ENCODE data around the gene LSM11.

Gene LSM11

DNA sequence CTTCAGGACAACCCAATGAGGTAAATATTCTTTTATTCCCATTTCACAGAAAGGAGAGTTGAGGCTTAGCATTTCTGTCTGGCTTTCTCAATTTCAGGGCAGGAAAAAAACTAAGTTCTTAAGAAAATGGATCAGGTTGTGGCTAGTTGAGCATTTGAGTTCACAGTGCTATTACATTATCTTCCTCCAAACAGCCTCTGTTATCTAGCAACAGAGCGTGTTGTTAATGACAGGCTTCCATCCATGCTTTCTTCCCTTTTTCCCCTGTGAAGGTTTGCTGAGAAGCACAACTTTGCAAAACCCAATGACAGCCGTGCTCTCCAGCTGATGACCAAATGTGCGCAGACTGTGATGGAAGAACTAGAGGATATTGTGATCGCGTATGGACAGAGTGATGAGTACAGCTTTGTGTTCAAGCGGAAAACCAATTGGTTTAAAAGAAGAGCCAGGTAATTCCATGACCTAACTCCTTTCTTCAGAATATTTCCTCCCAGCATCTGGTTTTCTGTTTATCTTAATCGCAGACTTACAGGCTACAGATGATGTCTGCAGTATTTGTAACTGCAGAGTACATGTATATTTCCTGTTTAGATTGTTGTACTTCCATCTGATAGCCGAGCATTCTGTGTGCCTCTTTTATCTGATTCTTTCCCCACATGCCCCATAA, 10.8 kb upstream of the LSM11 start:
- DNase-seq (ENCODE audit: low read depth in 1 of 2, low spot score in 1 of 2), result no peak

GRCh38 chr5:157734436-157734835, 9.1 kb upstream of the LSM11 start:
- DNase-seq (ENCODE audit: low read depth in 1 of 2, low spot score in 1 of 2), result no peak

- no peak for DNase-seq (ENCODE audit: low read depth in 1 of 2, low spot score in 1 of 2)
Observed at GRCh38 chr5:157735991-157736390, 7.5 kb upstream of the LSM11 start.

DNA sequence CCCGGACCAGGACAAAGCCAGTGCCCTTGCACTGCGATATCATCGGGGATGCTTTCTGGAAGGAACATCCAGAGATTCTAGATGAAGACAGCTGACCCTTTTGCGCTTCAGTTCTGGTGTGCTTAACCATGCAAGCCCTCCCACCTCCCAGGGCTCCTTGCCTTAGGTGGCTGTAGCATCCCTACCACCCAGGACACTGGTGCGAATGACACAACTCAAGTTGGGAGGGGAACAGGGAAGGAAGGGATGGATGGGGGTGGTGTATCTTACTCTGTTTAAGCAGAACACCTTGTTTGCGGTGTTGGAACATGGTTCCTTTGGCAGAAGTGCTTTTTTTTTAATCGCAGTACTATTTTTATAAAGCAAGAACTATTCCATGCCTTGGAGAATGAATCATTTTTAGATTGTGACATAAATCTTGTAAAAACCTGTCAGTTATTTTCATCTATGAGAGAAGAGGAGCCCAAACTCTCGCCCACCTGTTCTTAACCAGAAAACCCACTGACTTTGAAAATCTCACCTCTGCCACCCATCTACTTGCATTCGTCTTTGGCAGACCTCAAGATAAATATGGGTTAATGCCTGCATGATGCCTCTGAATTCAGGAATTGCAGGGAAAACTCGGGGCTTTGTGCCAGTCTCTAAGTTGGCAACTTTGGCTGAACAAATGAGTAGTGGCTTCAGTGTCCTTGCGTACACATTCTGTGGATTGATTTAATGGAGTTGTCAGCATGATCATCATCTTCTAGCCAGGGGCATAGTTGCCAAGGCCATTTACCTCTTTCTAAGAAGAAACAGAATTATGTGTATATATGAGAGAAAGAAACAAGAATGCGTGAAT, 3.9 kb upstream of the LSM11 start:
- no peak for DNase-seq (ENCODE audit: low read depth in 1 of 2, low spot score in 1 of 2)

GRCh38 chr5:157740229-157740610, 3.3 kb upstream of the LSM11 start:
- no peak for DNase-seq (ENCODE audit: low read depth in 1 of 2, low spot score in 1 of 2)

DNA sequence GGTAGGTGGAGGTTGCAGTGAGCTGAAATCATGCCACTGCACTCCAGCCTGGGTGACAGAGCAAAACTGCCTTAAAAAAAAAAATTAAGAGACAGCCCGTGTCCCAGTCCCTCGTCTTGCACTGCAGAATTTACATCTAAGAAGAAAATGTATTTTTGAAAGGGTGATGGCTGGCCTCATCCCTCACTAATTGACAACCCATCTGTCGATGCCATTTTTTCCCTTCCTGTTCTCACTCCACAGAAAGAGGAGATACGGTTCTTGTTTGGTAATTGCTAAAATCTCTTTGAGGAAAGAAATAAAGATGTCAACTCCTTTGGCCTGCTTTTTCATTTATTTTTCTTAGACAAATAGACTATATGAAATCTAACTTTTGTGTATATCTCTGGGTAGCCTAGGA, 2.4 kb upstream of the LSM11 start:
- DNase-seq (ENCODE audit: low read depth in 1 of 2, low spot score in 1 of 2), result no peak

- no peak for DNase-seq (ENCODE audit: low read depth in 1 of 2, low spot score in 1 of 2)
Observed at GRCh38 chr5:157744051-157745011, 819 bp downstream of the LSM11 start.

GRCh38 chr5:157745041-157745456, 1.5 kb downstream of the LSM11 start:
- no peak for DNase-seq (ENCODE audit: low read depth in 1 of 2, low spot score in 1 of 2)

- DNase-seq (ENCODE audit: low read depth in 1 of 2, low spot score in 1 of 2), result no peak
Observed at GRCh38 chr5:157747173-157747740, 3.7 kb downstream of the LSM11 start.

- no peak for DNase-seq (ENCODE audit: low read depth in 1 of 2, low spot score in 1 of 2)
Observed at GRCh38 chr5:157747766-157748700, 4.5 kb downstream of the LSM11 start.

DNA sequence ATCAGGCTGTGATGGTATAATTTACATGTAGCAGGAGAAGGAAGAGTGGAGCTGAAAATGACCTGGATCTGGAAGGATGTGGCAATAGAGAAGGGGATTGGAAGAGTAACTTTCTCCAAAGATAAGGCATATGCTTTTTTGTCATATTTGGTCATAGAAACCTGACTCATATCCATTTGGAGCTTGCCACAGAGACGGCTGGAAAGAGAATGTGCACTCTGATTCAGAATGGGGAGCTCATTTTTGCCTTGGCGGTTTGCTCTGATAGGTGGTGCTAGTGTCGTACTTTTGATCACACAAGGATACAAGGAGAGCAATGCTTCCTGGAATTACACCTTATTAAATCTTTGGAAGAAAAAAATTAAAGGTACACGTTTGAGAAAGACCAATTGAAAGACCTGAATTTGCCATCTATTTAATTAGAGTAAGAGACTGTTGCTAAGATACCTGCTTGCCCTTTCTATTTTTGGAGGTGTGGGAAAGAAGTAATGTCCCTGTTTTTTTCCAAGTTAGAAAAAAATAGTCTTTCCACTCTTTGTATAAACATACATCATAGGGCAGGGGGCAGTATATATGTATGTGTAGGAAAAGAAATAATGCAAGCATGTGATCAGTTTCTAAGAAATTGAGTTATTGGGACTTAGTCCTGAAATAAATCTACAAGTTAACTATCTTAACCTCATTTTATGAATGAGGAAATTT, 5.4 kb downstream of the LSM11 start:
- no peak for DNase-seq (ENCODE audit: low read depth in 1 of 2, low spot score in 1 of 2)

DNA sequence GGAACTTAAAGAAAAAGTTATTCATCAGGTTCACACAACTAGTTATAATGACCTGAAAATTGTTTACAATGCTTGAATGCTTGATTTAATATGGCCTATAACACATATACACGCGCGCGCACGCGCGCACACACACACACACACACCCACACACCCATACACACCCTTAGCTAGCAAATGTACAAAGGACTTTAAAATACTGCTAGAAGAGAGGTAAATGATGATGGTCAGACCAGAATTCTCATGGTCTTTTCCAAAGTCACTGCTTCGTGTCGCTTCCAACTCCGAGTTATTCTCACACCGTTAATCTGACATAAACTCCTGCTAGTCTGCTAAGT, 5.9 kb downstream of the LSM11 start:
- no peak for DNase-seq (ENCODE audit: low read depth in 1 of 2, low spot score in 1 of 2)

- no peak for DNase-seq (ENCODE audit: low read depth in 1 of 2, low spot score in 1 of 2)
Observed at GRCh38 chr5:157750320-157750719, 6.8 kb downstream of the LSM11 start.

DNA sequence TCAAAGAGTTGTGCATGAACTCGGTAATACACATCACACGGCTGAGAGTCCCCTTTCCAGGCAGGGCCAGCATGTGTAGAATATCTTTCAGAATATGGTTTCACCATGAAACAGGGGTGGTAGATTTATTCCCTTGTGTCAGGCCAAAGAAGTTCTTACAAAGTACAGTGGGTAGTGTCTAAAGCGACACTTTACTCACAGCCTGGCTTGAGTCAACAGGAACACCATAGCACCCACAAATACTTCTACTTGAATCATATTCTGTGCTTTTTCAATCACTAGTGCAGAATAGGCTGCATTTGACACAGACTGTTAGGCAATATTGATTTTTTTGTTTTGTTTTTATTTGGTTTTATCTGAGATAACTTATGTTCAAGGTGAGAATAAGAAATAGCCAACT, 12.6 kb downstream of the LSM11 start:
- DNase-seq (ENCODE audit: low read depth in 1 of 2, low spot score in 1 of 2), result no peak

GRCh38 chr5:157758706-157759105, 15.2 kb downstream of the LSM11 start:
- no peak for DNase-seq (ENCODE audit: low read depth in 1 of 2, low spot score in 1 of 2)

DNA sequence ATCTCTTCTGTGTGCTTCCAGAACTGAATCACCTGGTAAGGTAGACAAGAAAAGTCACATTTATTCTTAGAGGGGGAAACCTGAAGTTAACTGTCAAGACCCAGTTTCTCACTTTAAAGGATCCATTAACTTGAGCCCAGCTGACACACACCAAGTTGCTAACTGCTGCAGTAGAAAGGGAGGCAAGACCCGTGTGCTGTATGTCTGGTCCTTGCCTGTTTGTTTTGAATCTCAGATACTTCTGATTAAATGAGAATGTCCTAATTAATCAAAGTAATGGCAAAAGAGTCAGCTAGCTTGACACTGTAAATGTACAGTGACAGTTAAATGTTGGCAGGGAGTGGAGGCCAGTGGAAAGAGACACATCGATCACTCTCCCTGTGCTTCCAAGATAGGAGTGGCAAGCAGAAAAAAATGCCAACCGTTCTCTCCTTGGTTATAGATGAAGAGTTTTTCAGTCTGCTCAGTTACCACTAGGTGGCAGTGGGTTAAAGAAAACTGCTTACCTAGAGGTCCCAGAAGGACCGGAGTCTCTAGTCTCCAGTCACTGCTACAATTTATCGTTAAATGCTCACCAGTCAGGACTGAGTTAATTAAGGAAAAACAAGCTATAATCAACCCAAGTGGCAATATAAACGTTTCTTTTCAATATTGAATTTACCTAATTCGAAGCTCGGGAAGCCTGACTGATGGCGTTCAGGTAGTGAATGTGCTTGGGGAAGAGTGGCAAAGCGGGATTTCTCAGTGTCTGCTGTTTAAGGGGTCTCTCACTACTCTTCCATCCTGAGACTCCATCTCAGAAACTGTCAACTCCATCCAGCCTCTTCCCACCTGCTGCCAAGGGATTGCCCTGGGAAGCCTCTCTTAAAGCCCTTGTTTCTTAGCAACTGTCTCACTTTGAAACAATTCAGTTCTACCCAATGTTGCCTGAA, 18.4 kb downstream of the LSM11 start:
- DNase-seq (ENCODE audit: low read depth in 1 of 2, low spot score in 1 of 2), result peak in 1 of 2 donors; percentile 25

DNA sequence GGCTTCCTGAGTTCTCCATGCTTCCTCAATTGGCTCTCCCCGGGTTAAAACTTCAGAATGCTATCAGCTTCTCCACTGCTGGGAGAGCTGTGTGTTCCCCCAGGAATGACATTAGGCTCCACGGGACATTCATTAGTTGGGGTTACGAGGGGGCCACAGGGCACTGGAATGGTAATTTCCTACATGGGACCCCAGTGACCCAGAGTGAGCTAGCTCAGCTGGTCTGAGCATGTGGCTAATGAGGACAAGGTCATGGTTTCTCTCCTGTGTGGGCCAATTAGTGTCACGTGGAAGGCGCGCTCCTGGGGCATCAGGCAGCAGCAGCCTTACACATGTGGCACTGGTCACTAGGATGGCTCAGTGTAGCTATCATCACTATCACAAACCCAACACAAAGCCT, 21.0 kb downstream of the LSM11 start:
- no peak for DNase-seq (ENCODE audit: low read depth in 1 of 2, low spot score in 1 of 2)

DNA sequence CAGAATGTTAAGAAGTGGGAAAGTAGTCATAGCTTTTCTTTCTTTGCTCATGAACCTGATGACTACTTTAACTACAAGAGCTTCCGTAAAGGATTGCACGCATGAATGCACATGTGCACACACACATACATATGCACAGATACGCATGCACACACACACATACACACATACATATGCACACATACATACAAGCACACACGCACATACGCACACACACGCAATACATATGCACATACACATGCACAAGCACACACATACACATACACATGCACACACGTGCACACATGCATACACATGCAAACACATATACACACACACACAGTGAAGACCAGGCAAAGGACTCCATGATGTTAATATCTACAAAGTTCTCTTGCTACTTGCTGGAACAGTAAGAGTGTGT, 22.9 kb downstream of the LSM11 start:
- no peak for DNase-seq (ENCODE audit: low read depth in 1 of 2, low spot score in 1 of 2)

GRCh38 chr5:157766902-157767301, 23.4 kb downstream of the LSM11 start:
- DNase-seq (ENCODE audit: low read depth in 1 of 2, low spot score in 1 of 2), result no peak
